BLaER1 treated with 17β-estradiol and CSF1 and Interleukin-3, amounts not matched to agents 10 nM and 100 nM (cell line): ENCODE measurements around the gene WASL.

Experiments
- H3K27ac ChIP-seq, 11 experiments: shearing (Covaris generic); formaldehyde crosslinking; 2 replicates each; pipeline ENCODE4 v1.8.1; 2022
- H3K27me3 ChIP-seq, 11 experiments: shearing (Covaris generic); formaldehyde crosslinking; 2 replicates each; pipeline ENCODE4 v1.8.1; 2022
- H3K36me3 ChIP-seq, 11 experiments: shearing (Covaris generic); formaldehyde crosslinking; 2 replicates each; pipeline ENCODE4 v1.8.1; 2022
- H3K4me1 ChIP-seq, 10 experiments: shearing (Covaris generic); formaldehyde crosslinking; 2 replicates each; pipeline ENCODE4 v1.8.1; 2022
- H3K4me2 ChIP-seq, 11 experiments: shearing (Covaris generic); formaldehyde crosslinking; 2 replicates each; pipeline ENCODE4 v1.8.1; 2022
- H3K4me3 ChIP-seq, 10 experiments: shearing (Covaris generic); formaldehyde crosslinking; 2 replicates each; pipeline ENCODE4 v1.8.1; 2022
- H3K9ac ChIP-seq, 11 experiments: shearing (Covaris generic); formaldehyde crosslinking; 2 replicates each; pipeline ENCODE4 v1.8.1; 2022
- H3K9me3 ChIP-seq, 11 experiments: shearing (Covaris generic); formaldehyde crosslinking; replicated peaks in 1 of 11; 2 replicates each; pipeline ENCODE4 v1.8.1; 2022
- H4K20me1 ChIP-seq, 11 experiments: shearing (Covaris generic); formaldehyde crosslinking; 2 replicates each; pipeline ENCODE4 v1.8.1; 2022
- Cebpa-rat ChIP-seq, 11 experiments: shearing (Covaris generic); IDR thresholded peaks; 2 replicates each; pipeline ENCODE4 v1.8.1; 2022

WASL gene

GRCh38 chr7:123710683-123711082 lies 38.1 kb downstream of the WASL start:
- no peak for TF ChIP-seq Cebpa-rat (IDR thresholded peaks at IDR 0.05)
- Histone ChIP-seq H3K9me3 (no peaks in the 10 kb centered on the region), H3K36me3 (peaks cover 15 to 50% (median 34%) of the 10 kb centered on the region in 11 experiments), H3K27me3 (no peaks in the 10 kb centered on the region), H4K20me1 (peaks cover 6 to 82% (median 30%) of the 10 kb centered on the region in 11 experiments; a peak in 16 of 22 replicates), H3K4me1 (peaks cover 0 to 25% (median 4%) of the 10 kb centered on the region in 10 experiments; a peak in 8 of 20 replicates), H3K4me2 (no peak overlapping the region), H3K4me3 (no peak overlapping the region), H3K27ac (no peak overlapping the region), H3K9ac (no peak overlapping the region)

- no peak for TF ChIP-seq Cebpa-rat (IDR thresholded peaks at IDR 0.05)
- Histone ChIP-seq H3K4me3 (no peak overlapping the region), H3K9me3 (no peaks in the 10 kb centered on the region), H3K4me2 (no peak overlapping the region), H3K9ac (no peak overlapping the region), H3K4me1 (peaks cover 0 to 25% (median 3%) of the 10 kb centered on the region in 10 experiments; a peak in 8 of 20 replicates), H4K20me1 (peaks cover under 1 to 76% (median 22%) of the 10 kb centered on the region in 11 experiments; a peak in 15 of 22 replicates), H3K27me3 (no peaks in the 10 kb centered on the region), H3K36me3 (peaks cover 27 to 55% (median 45%) of the 10 kb centered on the region in 11 experiments), H3K27ac (no peak overlapping the region)
Observed at GRCh38 chr7:123709525-123709924, 39.3 kb downstream of the WASL start.

GRCh38 chr7:123705211-123705901 lies 43.4 kb downstream of the WASL start:
- Histone ChIP-seq H4K20me1 (peaks cover 0 to 51% (median 6%) of the 10 kb centered on the region in 11 experiments; a peak in 11 of 22 replicates), H3K4me3 (no peak overlapping the region), H3K9me3 (no peaks in the 10 kb centered on the region), H3K9ac (no peak overlapping the region), H3K36me3 (peaks cover 54 to 84% (median 76%) of the 10 kb centered on the region in 11 experiments), H3K4me2 (no peak overlapping the region), H3K27ac (no peak overlapping the region), H3K4me1 (no peaks in the 10 kb centered on the region), H3K27me3 (no peaks in the 10 kb centered on the region)
- no peak for TF ChIP-seq Cebpa-rat (IDR thresholded peaks at IDR 0.05)

GRCh38 chr7:123695944-123696677 lies 52.7 kb downstream of the WASL start:
- Histone ChIP-seq H3K27me3 (no peaks in the 10 kb centered on the region), H3K4me1 (no peaks in the 10 kb centered on the region), H3K9me3 (no peaks in the 10 kb centered on the region), H3K36me3 (peaks cover 64 to 93% (median 82%) of the 10 kb centered on the region in 11 experiments), H4K20me1 (peaks cover 0 to 30% (median 0%) of the 10 kb centered on the region in 11 experiments; a peak in 4 of 22 replicates), H3K4me2 (no peak overlapping the region), H3K9ac (no peak overlapping the region), H3K27ac (no peak overlapping the region), H3K4me3 (no peak overlapping the region)
- no peak for TF ChIP-seq Cebpa-rat (IDR thresholded peaks at IDR 0.05)

- no peak overlapping the region for H3K27ac ChIP-seq
- no peaks in the 10 kb centered on the region for H3K27me3 ChIP-seq
- no peak overlapping the region for H3K4me2 ChIP-seq
- no peaks in the 10 kb centered on the region for H3K4me1 ChIP-seq
- H3K4me3 ChIP-seq: no peak overlapping the region
- H3K9ac ChIP-seq: no peak overlapping the region
- TF ChIP-seq Cebpa-rat (IDR thresholded peaks at IDR 0.05): no peak
- H3K36me3 ChIP-seq: peaks cover 62 to 95% (median 79%) of the 10 kb centered on the region in 11 experiments
- no peaks in the 10 kb centered on the region for H3K9me3 ChIP-seq
- peaks cover 0 to 33% (median 0%) of the 10 kb centered on the region in 11 experiments; a peak in 4 of 22 replicates for H4K20me1 ChIP-seq
Observed at GRCh38 chr7:123692471-123692877, 56.3 kb downstream of the WASL start.

GRCh38 chr7:123690550-123690949 lies 58.3 kb downstream of the WASL start:
- no peak overlapping the region for H3K27ac ChIP-seq
- no peak overlapping the region for H3K4me3 ChIP-seq
- H4K20me1 ChIP-seq: peaks cover 0 to 32% (median 0%) of the 10 kb centered on the region in 11 experiments; a peak in 4 of 22 replicates
- no peak overlapping the region for H3K9ac ChIP-seq
- no peaks in the 10 kb centered on the region for H3K4me1 ChIP-seq
- no peaks in the 10 kb centered on the region for H3K27me3 ChIP-seq
- H3K9me3 ChIP-seq: no peaks in the 10 kb centered on the region
- H3K4me2 ChIP-seq: no peak overlapping the region
- TF ChIP-seq Cebpa-rat (IDR thresholded peaks at IDR 0.05): no peak
- H3K36me3 ChIP-seq: peaks cover 60 to 95% (median 80%) of the 10 kb centered on the region in 11 experiments

GRCh38 chr7:123689250-123689649 lies 59.6 kb downstream of the WASL start:
- H3K9me3 ChIP-seq: no peaks in the 10 kb centered on the region
- no peak for TF ChIP-seq Cebpa-rat (IDR thresholded peaks at IDR 0.05)
- no peak overlapping the region for H3K4me2 ChIP-seq
- H3K36me3 ChIP-seq: peaks cover 50 to 92% (median 72%) of the 10 kb centered on the region in 11 experiments
- no peaks in the 10 kb centered on the region; a peak in 2 of 20 replicates for H3K4me1 ChIP-seq
- H3K27ac ChIP-seq: no peak overlapping the region
- H3K27me3 ChIP-seq: no peaks in the 10 kb centered on the region
- peaks cover 0 to 34% (median 0%) of the 10 kb centered on the region in 11 experiments; a peak in 4 of 22 replicates for H4K20me1 ChIP-seq
- no peak overlapping the region for H3K9ac ChIP-seq
- H3K4me3 ChIP-seq: no peak overlapping the region

GRCh38 chr7:123687727-123688126 lies 61.1 kb downstream of the WASL start:
- no peak overlapping the region for H3K4me2 ChIP-seq
- no peak overlapping the region for H3K4me3 ChIP-seq
- no peaks in the 10 kb centered on the region for H3K27me3 ChIP-seq
- no peak overlapping the region for H3K27ac ChIP-seq
- H3K9ac ChIP-seq: no peak overlapping the region
- H4K20me1 ChIP-seq: peaks cover 0 to 34% (median 0%) of the 10 kb centered on the region in 11 experiments; a peak in 4 of 22 replicates
- no peaks in the 10 kb centered on the region for H3K9me3 ChIP-seq
- no peaks in the 10 kb centered on the region; a peak in 2 of 20 replicates for H3K4me1 ChIP-seq
- peaks cover 47 to 94% (median 73%) of the 10 kb centered on the region in 11 experiments for H3K36me3 ChIP-seq
- TF ChIP-seq Cebpa-rat (IDR thresholded peaks at IDR 0.05): no peak

- Histone ChIP-seq H3K9ac (no peak overlapping the region), H3K4me2 (no peak overlapping the region), H3K27ac (no peak overlapping the region), H4K20me1 (peaks cover 0 to 32% (median 0%) of the 10 kb centered on the region in 11 experiments; a peak in 3 of 22 replicates), H3K36me3 (peaks cover 44 to 91% (median 71%) of the 10 kb centered on the region in 11 experiments), H3K9me3 (no peaks in the 10 kb centered on the region), H3K4me3 (no peak overlapping the region), H3K27me3 (no peaks in the 10 kb centered on the region), H3K4me1 (no peaks in the 10 kb centered on the region; a peak in 2 of 20 replicates)
- TF ChIP-seq Cebpa-rat (IDR thresholded peaks at IDR 0.05): no peak
Observed at GRCh38 chr7:123687161-123687560, 61.6 kb downstream of the WASL start.
